HEK293 (cell line): ENCODE data around the gene KCTD1.

ENCODE experiments used
- CTCF ChIA-PET: fragments of 350-600 bp; formaldehyde crosslinking; extraction: SDS; loops from one replicate; lab custom pipeline; 2021; ENCODE audit warnings: antibody characterized with exemption; lab: Yijun Ruan, JAX
- POLR2A ChIA-PET: fragments of 300-600 bp; formaldehyde crosslinking; extraction: SDS; loops from one replicate; lab custom pipeline; 2020; ENCODE audit warnings: antibody characterized with exemption, inconsistent platforms; lab: Yijun Ruan, JAX
- H3K27ac ChIP-seq: fragments of 200-500 bp; sonication (Bioruptor generic); 2 replicates; pipeline ENCODE4 v1.5.1; 2014; ENCODE audit warnings: low read depth, low read length, control low read depth, inconsistent platforms; ENCODE audit errors: extremely low read depth
- H3K36me3 ChIP-seq, 2 experiments: fragments of 200-500 bp in 1 of 2; sonication (Bioruptor generic) in 1 of 2; 1 replicate in 1 of 2; 2 replicates in 1 of 2; pipeline ENCODE4 v1.5.1; 2014 to 2017; ENCODE audit warnings: inconsistent platforms in 2 of 2, low read length in 2 of 2; ENCODE audit not compliant: control insufficient read depth in 2 of 2, insufficient read depth in 1 of 2
- H3K4me1 ChIP-seq: fragments of 200-500 bp; sonication (Bioruptor generic); 2 replicates; pipeline ENCODE4 v1.5.1; 2014; ENCODE audit warnings: mild to moderate bottlenecking, low read length, inconsistent platforms; ENCODE audit not compliant: control insufficient read depth, insufficient read depth
- H3K4me3 ChIP-seq: 2 replicates; pipeline ENCODE4 v1.5.1; 2011; ENCODE audit warnings: low read depth, mild to moderate bottlenecking, control low read depth, low read length, moderate library complexity
- H3K9me3 ChIP-seq: fragments of 200-500 bp; sonication (Bioruptor generic); 2 replicates; pipeline ENCODE4 v1.5.1; 2014; ENCODE audit warnings: low read depth, low read length, inconsistent platforms; ENCODE audit not compliant: control insufficient read depth, insufficient read depth
- KLF16 ChIP-seq: fragments of 450-650 bp; formaldehyde crosslinking; IDR thresholded peaks from 2 replicates; pipeline ENCODE4 v1.5.1; 2017; ENCODE audit warnings: missing biosample characterization, missing genetic modification characterization
- KLF7 ChIP-seq: fragments of 450-650 bp; formaldehyde crosslinking; IDR thresholded peaks from 2 replicates; pipeline ENCODE4 v1.5.1; 2016; ENCODE audit warnings: missing biosample characterization, missing genetic modification characterization, borderline replicate concordance
- KLF9 ChIP-seq: fragments of 450-650 bp; formaldehyde crosslinking; IDR thresholded peaks from 2 replicates; pipeline ENCODE4 v1.5.1; 2016; ENCODE audit warnings: missing biosample characterization, missing genetic modification characterization, low read depth
- SP7 ChIP-seq: fragments of 450-650 bp; formaldehyde crosslinking; IDR thresholded peaks from 2 replicates; pipeline ENCODE4 v1.5.1; 2016; ENCODE audit warnings: missing biosample characterization, missing genetic modification characterization
- WT1 ChIP-seq: fragments of 450-650 bp; formaldehyde crosslinking; IDR thresholded peaks from 2 replicates; pipeline ENCODE4 v1.5.1; 2016; ENCODE audit warnings: missing biosample characterization, missing genetic modification characterization
- ZBTB20 ChIP-seq: fragments of 450-650 bp; formaldehyde crosslinking; IDR thresholded peaks from 2 replicates; pipeline ENCODE4 v1.5.1; 2016; ENCODE audit warnings: missing biosample characterization, missing genetic modification characterization
- ZFP37 ChIP-seq: fragments of 450-650 bp; formaldehyde crosslinking; IDR thresholded peaks from 2 replicates; pipeline ENCODE4 v1.5.1; 2016; ENCODE audit warnings: missing biosample characterization, missing genetic modification characterization
- ZNF10 ChIP-seq: fragments of 450-650 bp; formaldehyde crosslinking; IDR thresholded peaks from 2 replicates; pipeline ENCODE4 v1.5.1; 2017; ENCODE audit warnings: missing biosample characterization, missing genetic modification characterization
- ZNF514 ChIP-seq: fragments of 450-650 bp; formaldehyde crosslinking; IDR thresholded peaks from 2 replicates; pipeline ENCODE4 v1.5.1; 2016; ENCODE audit warnings: missing biosample characterization, missing genetic modification characterization
- ZNF664 ChIP-seq: fragments of 450-650 bp; formaldehyde crosslinking; IDR thresholded peaks from 2 replicates; pipeline ENCODE4 v1.5.1; 2016; ENCODE audit warnings: missing biosample characterization, missing genetic modification characterization
- ZNF670 ChIP-seq: fragments of 450-650 bp; formaldehyde crosslinking; IDR thresholded peaks from 2 replicates; pipeline ENCODE4 v1.5.1; 2016; ENCODE audit warnings: missing biosample characterization, missing genetic modification characterization, low read depth
- ZNF76 ChIP-seq: fragments of 450-650 bp; formaldehyde crosslinking; IDR thresholded peaks from 2 replicates; pipeline ENCODE4; 2016; ENCODE audit warnings: low read depth, missing biosample characterization, missing genetic modification characterization, borderline replicate concordance
- TF ChIP-seq, protein P1 (sequence below): fragments of 450-650 bp; formaldehyde crosslinking; IDR thresholded peaks from 2 replicates; pipeline ENCODE4 v1.5.1; 2016; ENCODE audit warnings: missing biosample characterization, missing genetic modification characterization, low read depth
- TF ChIP-seq, protein P2 (sequence below): fragments of 450-650 bp; formaldehyde crosslinking; IDR thresholded peaks from 2 replicates; pipeline ENCODE4 v1.5.1; 2016; ENCODE audit warnings: missing biosample characterization, missing genetic modification characterization, borderline replicate concordance

KCTD1 gene

DNA sequence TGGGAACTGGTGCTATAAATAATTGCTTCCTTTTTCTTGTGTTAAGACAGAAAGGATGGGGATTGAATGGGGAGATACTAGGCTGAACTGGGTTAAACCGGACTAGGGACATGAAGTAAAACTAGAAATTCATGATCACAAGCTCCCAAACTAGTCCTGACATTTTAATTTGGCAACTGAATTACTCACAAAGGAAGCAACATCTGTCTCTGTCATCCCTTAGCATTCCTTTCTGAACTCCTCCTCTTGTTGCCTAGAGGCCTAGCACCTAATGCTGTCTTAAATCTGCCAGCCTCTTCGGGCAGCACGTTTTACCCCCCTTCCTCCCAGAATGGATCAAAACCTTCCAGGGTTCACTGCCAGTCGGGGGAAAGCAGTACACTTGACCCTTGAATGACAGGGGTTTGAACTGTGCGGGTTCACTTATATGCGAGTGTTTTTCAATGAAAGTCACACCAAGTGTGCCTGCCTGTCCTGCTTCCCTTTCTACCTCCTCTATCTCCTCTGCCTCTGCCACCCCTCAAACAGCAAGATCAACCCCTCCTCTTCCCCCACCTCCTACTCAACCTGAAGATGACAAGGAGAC, 8.2 kb downstream of the KCTD1 start (continued):
- TF ChIP-seq, protein P1, sequence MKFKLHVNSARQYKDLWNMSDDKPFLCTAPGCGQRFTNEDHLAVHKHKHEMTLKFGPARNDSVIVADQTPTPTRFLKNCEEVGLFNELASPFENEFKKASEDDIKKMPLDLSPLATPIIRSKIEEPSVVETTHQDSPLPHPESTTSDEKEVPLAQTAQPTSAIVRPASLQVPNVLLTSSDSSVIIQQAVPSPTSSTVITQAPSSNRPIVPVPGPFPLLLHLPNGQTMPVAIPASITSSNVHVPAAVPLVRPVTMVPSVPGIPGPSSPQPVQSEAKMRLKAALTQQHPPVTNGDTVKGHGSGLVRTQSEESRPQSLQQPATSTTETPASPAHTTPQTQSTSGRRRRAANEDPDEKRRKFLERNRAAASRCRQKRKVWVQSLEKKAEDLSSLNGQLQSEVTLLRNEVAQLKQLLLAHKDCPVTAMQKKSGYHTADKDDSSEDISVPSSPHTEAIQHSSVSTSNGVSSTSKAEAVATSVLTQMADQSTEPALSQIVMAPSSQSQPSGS (tag by site-specific recombination): no peak

DNA sequence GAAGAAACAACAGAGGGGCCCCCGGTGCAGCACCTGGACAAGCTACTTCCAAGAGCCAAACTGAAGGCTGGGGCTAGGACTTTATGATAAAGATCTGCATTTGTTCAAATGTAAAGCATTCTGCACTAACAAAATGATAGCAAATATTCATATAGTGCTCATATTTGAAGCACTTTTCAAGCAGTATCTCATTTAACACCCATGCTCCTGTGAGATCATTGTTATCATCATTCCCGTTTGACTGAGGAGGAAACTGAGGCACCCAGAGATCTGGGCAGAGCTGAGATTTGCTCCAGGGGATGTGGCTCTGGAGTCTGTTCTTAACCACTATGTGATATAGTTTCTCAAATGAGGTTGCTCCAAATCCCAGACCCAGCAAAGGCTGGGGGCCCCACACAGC, 9.8 kb downstream of the KCTD1 start:
- no peak overlapping the region for H3K4me3 ChIP-seq
- peak; percentile 93 for TF ChIP-seq ZNF664 (tag by site-specific recombination)
- no peak for TF ChIP-seq KLF7 (tag by site-specific recombination)
- TF ChIP-seq KLF16 (tag by site-specific recombination): no peak
- peaks cover 8% of the 10 kb centered on the region for H3K4me1 ChIP-seq
- ChIA-PET POLR2A (interaction anchor here (2.5 kb wide), 1 partner anchor 11 kb away, joined by 7 read pairs; no protein-coding TSS in a partner anchor), CTCF (no interaction called here)
- no peaks in the 10 kb centered on the region for H3K9me3 ChIP-seq
- H3K27ac ChIP-seq: no peak overlapping the region
- H3K36me3 ChIP-seq: no peaks in the 10 kb centered on the region

DNA sequence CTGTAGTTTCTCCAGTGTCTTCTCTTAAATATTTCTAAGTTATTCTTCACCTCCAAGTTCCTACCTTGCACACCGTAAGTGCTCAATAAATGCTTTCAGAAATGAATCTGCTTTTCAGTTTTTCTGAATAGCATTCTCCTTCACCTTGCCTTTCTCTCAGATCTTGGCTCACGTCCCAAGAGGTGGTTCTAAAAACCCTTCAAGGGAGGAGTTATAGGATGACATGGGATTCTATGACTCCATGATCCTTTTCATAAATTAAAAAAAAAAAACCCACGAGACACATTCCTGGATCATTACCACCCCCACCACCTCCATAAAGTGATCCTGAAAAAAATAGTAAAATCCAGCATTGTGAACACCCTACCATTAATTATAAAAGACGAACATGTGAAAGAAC, 11.7 kb downstream of the KCTD1 start:
- Histone ChIP-seq H3K27ac (no peak overlapping the region), H3K4me3 (no peak overlapping the region), H3K9me3 (no peaks in the 10 kb centered on the region), H3K4me1 (peaks cover 8% of the 10 kb centered on the region), H3K36me3 (no peaks in the 10 kb centered on the region)
- POLR2A ChIA-PET: no interaction called here
- CTCF ChIA-PET: interaction anchor here (1.3 kb wide), 1 partner anchor 153 kb away, joined by 3 read pairs; no protein-coding TSS in a partner anchor
- TF ChIP-seq ZBTB20: no peak
- TF ChIP-seq ZNF10 (tag by site-specific recombination): 0 out of 2 replicates have a peak, but pooled peaks have one; percentile 39
- peak; percentile 63; the same call in 1 of the 2 replicates for TF ChIP-seq ZNF664 (tag by site-specific recombination)

DNA sequence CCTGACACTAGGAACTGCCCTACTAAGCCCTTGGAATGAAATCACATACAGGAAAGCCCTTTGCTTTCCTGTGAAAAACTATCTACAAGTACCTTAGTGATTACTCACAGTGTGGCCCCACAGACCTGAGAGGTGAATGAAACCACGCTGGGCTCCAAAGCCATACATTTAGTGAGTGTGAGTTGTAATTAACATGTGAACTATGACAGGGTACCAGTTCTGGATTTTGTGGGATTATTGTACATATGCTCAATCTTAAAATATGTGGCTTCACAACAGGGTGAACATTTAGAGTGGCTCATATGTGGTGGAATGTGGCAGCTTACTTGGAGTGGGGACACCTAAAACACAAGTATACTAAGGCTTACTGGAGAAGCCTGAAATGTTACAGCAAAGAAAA, 12.3 kb downstream of the KCTD1 start:
- Histone ChIP-seq H3K36me3 (no peaks in the 10 kb centered on the region), H3K4me1 (peaks cover 8% of the 10 kb centered on the region), H3K4me3 (no peak overlapping the region), H3K9me3 (no peaks in the 10 kb centered on the region), H3K27ac (no peak overlapping the region)
- TF ChIP-seq ZNF670 (tag by site-specific recombination) (no peak), ZFP37 (tag by site-specific recombination) (no peak), ZNF514 (no peak), ZBTB20 (no peak), WT1 (tag by site-specific recombination) (no peak), KLF9 (tag by site-specific recombination) (no peak), SP7 (tag by site-specific recombination) (0 out of 2 replicates have a peak, but pooled peaks have one; percentile 14), ZNF76 (tag by site-specific recombination) (no peak)
- TF ChIP-seq, protein P2, sequence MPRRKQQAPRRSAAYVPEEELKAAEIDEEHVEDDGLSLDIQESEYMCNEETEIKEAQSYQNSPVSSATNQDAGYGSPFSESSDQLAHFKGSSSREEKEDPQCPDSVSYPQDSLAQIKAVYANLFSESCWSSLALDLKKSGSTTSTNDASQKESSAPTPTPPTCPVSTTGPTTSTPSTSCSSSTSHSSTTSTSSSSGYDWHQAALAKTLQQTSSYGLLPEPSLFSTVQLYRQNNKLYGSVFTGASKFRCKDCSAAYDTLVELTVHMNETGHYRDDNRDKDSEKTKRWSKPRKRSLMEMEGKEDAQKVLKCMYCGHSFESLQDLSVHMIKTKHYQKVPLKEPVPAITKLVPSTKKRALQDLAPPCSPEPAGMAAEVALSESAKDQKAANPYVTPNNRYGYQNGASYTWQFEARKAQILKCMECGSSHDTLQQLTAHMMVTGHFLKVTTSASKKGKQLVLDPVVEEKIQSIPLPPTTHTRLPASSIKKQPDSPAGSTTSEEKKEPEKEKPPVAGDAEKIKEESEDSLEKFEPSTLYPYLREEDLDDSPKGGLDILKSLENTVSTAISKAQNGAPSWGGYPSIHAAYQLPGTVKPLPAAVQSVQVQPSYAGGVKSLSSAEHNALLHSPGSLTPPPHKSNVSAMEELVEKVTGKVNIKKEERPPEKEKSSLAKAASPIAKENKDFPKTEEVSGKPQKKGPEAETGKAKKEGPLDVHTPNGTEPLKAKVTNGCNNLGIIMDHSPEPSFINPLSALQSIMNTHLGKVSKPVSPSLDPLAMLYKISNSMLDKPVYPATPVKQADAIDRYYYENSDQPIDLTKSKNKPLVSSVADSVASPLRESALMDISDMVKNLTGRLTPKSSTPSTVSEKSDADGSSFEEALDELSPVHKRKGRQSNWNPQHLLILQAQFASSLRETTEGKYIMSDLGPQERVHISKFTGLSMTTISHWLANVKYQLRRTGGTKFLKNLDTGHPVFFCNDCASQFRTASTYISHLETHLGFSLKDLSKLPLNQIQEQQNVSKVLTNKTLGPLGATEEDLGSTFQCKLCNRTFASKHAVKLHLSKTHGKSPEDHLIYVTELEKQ: no peak
- ChIA-PET CTCF (no interaction called here), POLR2A (no interaction called here)
